KOPT-K1 (cell line): ENCODE results near the gene OTUD7B.

Source experiments
- H3K27ac ChIP-seq: fragments of 200-600 bp; sonication (generic); 2 replicates; pipeline ENCODE4 v1.5.1; 2016; ENCODE audit warnings: antibody characterized with exemption, mild to moderate bottlenecking, low read depth, low read length; ENCODE audit not compliant: poor library complexity, severe bottlenecking
- H3K36me3 ChIP-seq: fragments of 200-600 bp; sonication (generic); 2 replicates; pipeline ENCODE4 v1.5.1; 2017; ENCODE audit warnings: antibody characterized with exemption, mild to moderate bottlenecking, low read length, moderate library complexity; ENCODE audit not compliant: insufficient read depth
- H3K9me3 ChIP-seq: fragments of 200-600 bp; sonication (generic); 2 replicates; pipeline ENCODE4 v1.5.1; 2017; ENCODE audit warnings: antibody characterized with exemption, low read length, mild to moderate bottlenecking; ENCODE audit not compliant: insufficient read depth, poor library complexity, severe bottlenecking

Gene OTUD7B

DNA sequence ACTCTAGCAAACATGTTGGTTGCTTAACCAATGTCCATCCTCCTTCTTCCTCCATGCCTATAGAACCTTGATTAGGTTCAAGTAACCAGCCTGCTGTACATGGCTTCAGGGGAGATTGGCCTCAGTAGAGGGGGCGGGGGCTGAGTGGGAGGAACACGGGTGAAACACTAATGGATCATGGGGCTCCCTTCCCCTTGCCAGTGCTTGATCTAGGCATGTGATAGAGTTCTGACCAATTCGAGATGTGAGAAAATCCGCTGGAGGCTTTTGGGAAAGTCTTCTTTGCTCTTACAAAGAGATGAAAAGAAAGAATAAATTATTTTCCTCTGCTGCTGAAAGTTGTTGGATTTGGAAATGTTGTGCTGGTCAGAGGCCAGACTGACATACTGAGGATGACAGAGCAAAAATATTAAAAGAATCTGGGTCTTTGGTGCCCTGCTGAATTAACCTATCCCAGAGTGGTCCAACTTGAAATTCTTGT, 5.2 kb upstream of the OTUD7B start:
- Histone ChIP-seq H3K36me3 (no peaks in the 10 kb centered on the region), H3K9me3 (no peaks in the 10 kb centered on the region)

DNA sequence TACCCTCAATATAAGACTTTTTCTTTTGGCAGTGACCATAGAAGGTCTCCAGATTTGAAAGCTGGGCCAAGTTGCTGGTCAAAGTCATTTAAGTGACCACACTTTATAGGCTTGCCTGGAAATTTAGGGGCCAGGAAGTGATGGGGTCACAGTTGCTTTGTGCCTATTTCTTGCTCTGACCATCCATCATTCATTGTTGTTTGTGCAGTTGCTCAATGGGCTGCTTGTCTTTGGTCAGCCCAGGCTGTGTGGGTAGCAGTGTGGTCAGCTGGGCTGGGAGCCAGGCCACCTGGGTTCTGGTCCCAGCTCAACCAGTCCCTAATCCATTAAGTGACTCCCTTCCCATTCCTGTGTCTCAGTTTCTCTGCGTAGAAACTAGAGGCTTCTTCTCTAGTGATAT, 2.1 kb upstream of the OTUD7B start:
- H3K36me3 ChIP-seq = no peaks in the 10 kb centered on the region
- H3K9me3 ChIP-seq = no peaks in the 10 kb centered on the region
- no peak overlapping the region for H3K27ac ChIP-seq

More for the DNA sequence above, 5.2 kb upstream of the OTUD7B start:
- H3K27ac ChIP-seq = no peak overlapping the region

- no peaks in the 10 kb centered on the region for H3K36me3 ChIP-seq
- no peaks in the 10 kb centered on the region for H3K9me3 ChIP-seq
- H3K27ac ChIP-seq = peak overlapping the region; percentile 53
Observed at GRCh38 chr1:150009604-150010392, 728 bp downstream of the OTUD7B start.

DNA sequence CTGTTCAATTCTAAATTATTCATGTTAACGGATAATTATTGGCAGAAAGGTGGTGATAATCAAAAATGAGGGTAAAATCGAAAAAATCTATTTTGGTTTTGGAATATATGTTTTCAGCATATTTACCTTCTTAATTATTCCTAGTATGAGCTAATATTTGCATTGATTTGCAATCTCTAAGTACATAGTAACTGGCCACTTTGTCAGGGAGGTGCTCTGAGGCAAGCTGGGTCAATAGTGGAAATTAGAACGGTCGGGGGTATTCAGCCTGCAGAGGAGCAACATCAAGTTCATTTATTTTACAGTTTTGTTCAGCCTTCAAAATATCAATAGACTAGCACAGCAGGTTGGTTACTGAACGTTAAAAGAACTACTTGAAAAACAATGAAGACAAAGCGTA, 1.8 kb downstream of the OTUD7B start:
- no peaks in the 10 kb centered on the region for H3K9me3 ChIP-seq
- H3K36me3 ChIP-seq = no peaks in the 10 kb centered on the region
- no peak overlapping the region for H3K27ac ChIP-seq

DNA sequence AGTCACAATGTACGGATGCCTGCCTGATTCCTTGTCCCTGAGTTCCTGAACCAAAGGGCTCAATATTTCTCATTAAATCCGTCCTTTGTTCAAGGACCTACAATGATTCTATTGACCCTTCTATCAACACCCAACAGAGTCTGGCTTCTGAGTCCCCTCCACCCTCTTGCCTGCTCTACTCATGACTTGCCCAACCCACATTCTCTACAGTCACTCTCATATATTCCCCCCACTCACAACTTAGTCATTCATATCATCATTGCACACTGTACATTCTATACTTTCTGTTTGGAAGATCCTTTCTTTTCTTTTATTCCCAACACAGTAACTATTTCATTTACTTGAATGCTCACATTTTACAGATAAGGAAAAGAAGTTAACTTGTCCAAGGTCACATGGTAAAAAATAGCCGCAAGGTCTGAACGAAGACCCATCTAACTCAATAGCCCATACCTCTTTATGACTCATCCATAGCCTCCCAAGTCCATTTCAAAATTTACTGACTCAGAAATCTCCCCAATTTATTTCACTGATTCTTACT, 3.6 kb downstream of the OTUD7B start:
- Histone ChIP-seq H3K36me3 (no peaks in the 10 kb centered on the region), H3K9me3 (no peaks in the 10 kb centered on the region), H3K27ac (no peak overlapping the region)

DNA sequence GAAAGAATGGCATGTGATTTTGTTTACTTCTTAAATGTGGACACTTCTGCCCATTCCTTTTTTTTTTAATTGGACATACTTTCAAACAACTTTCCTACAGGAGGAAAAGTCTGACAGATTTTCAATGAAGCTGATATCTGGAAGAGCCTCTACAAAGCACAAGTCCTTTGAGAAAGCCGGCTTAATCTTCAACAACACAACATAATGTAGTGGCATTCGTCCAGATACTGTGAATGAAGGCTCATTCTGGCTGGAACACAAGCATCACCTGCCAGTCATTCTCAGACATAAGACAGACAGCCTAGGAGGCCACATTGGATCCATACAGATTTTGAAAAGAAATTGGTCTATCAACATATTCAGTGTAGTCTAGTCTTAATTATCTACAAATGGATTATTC, 4.9 kb downstream of the OTUD7B start:
- Histone ChIP-seq H3K27ac (no peak overlapping the region), H3K9me3 (no peaks in the 10 kb centered on the region), H3K36me3 (peaks cover under 1% of the 10 kb centered on the region; the same call in 1 of the 2 replicates)

DNA sequence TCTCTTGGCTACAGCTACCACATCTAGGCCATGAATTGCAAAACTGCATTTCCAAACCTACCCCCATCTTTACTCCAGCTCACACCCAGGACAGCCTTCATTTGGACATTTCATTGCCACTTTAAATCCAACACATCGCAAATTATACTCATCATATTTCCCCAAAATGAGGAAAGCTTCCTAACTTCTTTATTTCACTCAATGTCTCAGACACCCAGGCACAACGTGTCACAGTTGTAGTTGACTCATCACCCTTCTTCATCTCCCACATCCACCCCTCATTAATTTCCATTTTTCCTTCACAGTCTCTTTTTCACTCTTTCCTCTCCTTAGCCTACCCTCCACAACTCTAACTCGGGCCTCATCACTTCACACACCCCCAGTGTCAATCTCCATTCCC, 6.7 kb downstream of the OTUD7B start:
- no peaks in the 10 kb centered on the region for H3K9me3 ChIP-seq
- H3K36me3 ChIP-seq = peaks cover 6% of the 10 kb centered on the region; the same call in 1 of the 2 replicates
- no peak overlapping the region for H3K27ac ChIP-seq

DNA sequence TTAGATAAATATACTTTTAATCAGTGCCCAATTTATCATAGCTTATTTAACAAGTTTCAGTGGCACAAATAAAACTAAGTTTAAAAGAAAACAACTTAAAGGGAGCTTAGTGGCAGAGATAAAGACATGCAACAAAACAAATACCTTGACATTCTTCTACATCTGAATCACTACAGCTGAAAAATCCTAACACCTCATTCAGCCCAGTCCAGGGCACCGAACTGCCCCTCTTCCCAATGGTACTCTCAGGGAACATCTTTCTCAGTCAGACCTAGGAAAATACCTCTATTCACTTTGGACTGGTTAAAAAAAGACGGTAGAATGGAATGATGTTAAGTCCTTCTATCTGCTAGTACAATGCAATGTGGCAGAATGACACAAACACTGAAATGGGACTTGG, 8.3 kb downstream of the OTUD7B start:
- no peaks in the 10 kb centered on the region for H3K9me3 ChIP-seq
- H3K27ac ChIP-seq = no peak overlapping the region
- H3K36me3 ChIP-seq = peaks cover 6% of the 10 kb centered on the region; the same call in 1 of the 2 replicates

DNA sequence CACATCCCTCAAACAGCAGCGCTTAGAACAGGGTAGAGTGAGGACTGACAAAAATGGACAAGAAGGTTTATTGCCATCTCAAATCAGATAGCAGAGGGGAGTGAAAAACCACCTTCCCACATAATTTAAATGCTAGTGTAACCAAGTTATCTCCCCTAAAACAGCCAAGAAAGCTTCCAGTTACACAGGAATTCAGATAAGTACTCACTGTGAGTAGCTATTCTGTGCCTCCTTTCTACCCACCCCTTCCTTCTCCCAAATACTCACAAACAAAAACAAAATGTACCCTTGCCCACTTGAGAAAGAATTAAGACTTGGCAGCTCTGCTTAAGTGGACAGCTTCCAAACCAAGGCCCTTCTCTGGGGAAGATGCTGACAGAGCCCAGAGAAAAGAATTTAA, 9.1 kb downstream of the OTUD7B start:
- no peaks in the 10 kb centered on the region for H3K9me3 ChIP-seq
- no peak overlapping the region for H3K27ac ChIP-seq
- peaks cover 6% of the 10 kb centered on the region; the same call in 1 of the 2 replicates for H3K36me3 ChIP-seq

DNA sequence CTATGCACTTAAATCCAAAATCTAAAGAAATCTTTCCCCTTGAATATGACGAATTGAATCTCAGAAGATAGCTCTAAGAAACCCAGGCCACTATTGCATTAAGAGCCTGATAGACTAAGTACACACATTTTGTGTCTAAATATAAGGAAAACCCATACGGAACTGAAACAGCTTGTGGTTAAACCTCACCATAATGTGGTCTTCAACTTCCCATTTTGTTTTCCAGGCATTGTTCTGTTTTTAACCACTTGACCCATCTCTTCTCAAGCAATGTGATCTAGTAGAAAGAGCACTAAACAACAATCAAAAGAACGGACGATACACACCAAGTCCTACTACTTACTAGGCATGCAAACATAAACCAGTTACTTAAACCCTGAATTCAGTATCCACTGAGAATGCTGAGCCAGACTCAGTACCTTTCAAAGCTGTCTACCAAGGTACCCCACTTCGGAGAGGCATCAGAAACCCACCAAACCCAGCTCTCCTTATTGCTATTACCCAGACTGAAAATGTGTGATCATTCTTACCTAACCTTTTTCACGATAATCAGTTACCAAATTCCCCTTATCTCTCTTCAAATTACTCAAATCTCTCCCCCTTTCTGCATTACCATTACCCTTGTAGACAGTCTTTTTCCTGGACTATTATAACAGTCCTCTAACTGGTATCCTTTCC, 12.8 kb downstream of the OTUD7B start:
- Histone ChIP-seq H3K9me3 (no peaks in the 10 kb centered on the region), H3K27ac (no peak overlapping the region), H3K36me3 (peaks cover 6% of the 10 kb centered on the region; the same call in 1 of the 2 replicates)

GRCh38 chr1:149995927-149996326, 14.6 kb downstream of the OTUD7B start:
- Histone ChIP-seq H3K27ac (no peak overlapping the region), H3K9me3 (no peaks in the 10 kb centered on the region), H3K36me3 (peaks cover 6% of the 10 kb centered on the region; the same call in 1 of the 2 replicates)

DNA sequence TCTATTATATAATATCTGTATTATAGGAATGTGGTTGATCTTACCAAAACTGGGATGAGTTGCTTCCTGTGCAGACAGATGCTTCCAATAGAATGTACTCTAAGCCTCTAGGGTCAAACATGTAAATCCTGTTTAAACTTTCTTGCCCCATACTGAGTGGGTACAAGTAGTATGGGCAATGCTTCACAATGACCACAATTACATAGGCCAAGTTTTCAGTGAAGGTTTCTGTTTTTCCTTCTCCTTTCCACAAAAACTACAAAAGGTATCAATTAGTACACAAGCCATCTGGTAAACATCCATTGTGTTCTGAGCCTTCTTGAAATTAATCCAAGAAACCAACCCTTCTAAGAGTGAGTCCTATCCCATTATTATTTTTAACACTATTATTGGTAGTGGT, 16.8 kb downstream of the OTUD7B start:
- H3K27ac ChIP-seq = no peak overlapping the region
- no peaks in the 10 kb centered on the region for H3K36me3 ChIP-seq
- no peaks in the 10 kb centered on the region for H3K9me3 ChIP-seq

DNA sequence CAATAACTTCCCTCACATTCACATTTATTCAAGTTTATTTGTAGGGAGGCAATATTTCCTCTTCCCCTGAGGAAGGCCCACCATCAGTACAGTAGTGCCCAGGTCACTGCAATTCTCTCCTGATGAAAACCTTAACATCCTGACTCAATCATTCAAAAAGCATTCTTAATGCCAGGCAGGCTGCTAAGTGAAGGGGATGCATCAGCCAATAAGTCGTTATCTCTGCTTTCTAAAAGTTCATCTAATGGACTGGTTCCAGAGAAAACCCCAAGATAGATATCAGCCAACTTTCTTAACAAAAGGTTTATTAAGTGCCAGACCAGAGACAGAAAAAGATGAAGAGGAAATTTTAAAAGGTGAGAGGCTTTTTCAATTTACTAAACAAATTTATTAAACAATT, 17.3 kb downstream of the OTUD7B start:
- Histone ChIP-seq H3K27ac (no peak overlapping the region), H3K36me3 (no peaks in the 10 kb centered on the region), H3K9me3 (no peaks in the 10 kb centered on the region)

DNA sequence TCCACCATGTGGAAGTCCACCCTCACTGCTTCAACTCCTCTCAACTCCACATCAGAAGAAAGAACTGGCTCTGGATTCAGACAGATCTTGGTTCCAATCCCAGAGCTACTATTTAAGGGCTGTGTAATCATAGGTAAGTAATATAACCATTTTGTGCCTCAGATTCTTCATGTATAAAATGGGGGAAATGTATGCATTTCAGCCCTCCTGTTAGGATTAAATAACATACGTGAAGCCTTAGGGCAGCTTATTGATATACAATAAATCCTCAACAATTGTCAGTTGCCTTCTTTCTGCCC, 23.3 kb downstream of the OTUD7B start:
- no peaks in the 10 kb centered on the region for H3K9me3 ChIP-seq
- H3K36me3 ChIP-seq = no peaks in the 10 kb centered on the region
- H3K27ac ChIP-seq = no peak overlapping the region

GRCh38 chr1:149986486-149987296, 23.8 kb downstream of the OTUD7B start:
- no peaks in the 10 kb centered on the region for H3K9me3 ChIP-seq
- no peaks in the 10 kb centered on the region for H3K36me3 ChIP-seq
- no peak overlapping the region for H3K27ac ChIP-seq
